SJCRH30 (cell line): ENCODE data around the gene EYA2. TPM values are rescaled to one million over a fixed set of nuclear protein-coding genes. Genes with fewer than 3 reads are reported as not detected.

Experiments
- DNase-seq, 2 experiments: peaks; one replicate each; pipeline ENCODE4 v3.0.0-alpha.2; 2015 to 2020
- H3K27ac ChIP-seq: fragments of 250-450 bp; sonication (Bioruptor Pico); 2 replicates; pipeline ENCODE4 v1.5.1; 2020; ENCODE audit warnings: mild to moderate bottlenecking, moderate library complexity
- H3K27me3 ChIP-seq: fragments of 250-450 bp; sonication (Bioruptor Pico); 2 replicates; pipeline ENCODE4 v1.5.1; 2020; ENCODE audit warnings: mild to moderate bottlenecking, moderate library complexity
- H3K36me3 ChIP-seq: fragments of 250-450 bp; sonication (Bioruptor Pico); 2 replicates; pipeline ENCODE4 v1.5.1; 2020; ENCODE audit warnings: mild to moderate bottlenecking, moderate library complexity
- H3K4me1 ChIP-seq: fragments of 250-450 bp; sonication (Bioruptor Pico); 2 replicates; pipeline ENCODE4 v1.5.1; 2020; ENCODE audit warnings: mild to moderate bottlenecking, moderate library complexity
- H3K4me3 ChIP-seq: fragments of 250-450 bp; sonication (Bioruptor Pico); 2 replicates; pipeline ENCODE4 v1.5.1; 2020; ENCODE audit warnings: mild to moderate bottlenecking, moderate library complexity
- H3K9me3 ChIP-seq: fragments of 250-450 bp; sonication (Bioruptor Pico); replicated peaks from 2 replicates; pipeline ENCODE4 v1.5.1; 2020; ENCODE audit warnings: mild to moderate bottlenecking, moderate library complexity
- total RNA-seq: library from RNA; depleted of rRNA; stranded (reverse); fragments of >200 nt; shearing (Covaris generic); gene quantifications from 2 replicates; pipeline ENCODE4 v1.2.3, GENCODE V29; 2014

EYA2 gene
- total RNA-seq, 1 experiment from 2014 or later = 63.2 TPM

GRCh38 chr20:47178851-47179250 is 284.2 kb downstream of the EYA2 start:
- no peak for DNase-seq
- H3K27me3 ChIP-seq = no peaks in the 10 kb centered on the region
- no peaks in the 10 kb centered on the region; the same call in 1 of the 2 replicates for H3K9me3 ChIP-seq
- H3K4me3 ChIP-seq = no peak overlapping the region
- peaks cover 30% of the 10 kb centered on the region for H3K36me3 ChIP-seq
- no peak overlapping the region for H3K27ac ChIP-seq
- peaks cover 6% of the 10 kb centered on the region; the same call in 1 of the 2 replicates for H3K4me1 ChIP-seq

DNA sequence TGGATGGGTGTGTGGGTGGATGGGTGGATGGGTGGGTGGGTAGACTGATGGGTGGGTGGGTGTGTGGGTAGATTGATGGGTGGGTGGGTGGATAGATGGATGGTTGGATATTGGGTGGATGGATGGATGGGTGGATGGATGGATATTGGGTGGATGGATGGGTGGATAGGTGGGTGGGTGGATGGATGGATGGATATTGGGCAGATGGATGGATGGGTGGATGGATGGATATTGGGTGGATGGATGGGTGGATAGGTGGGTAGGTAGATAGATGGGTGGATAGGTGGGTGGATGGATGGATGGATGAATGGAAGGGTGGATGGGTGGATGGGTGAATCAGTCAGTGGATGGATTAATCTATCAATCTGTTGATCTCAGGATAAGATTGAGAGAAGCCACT is 284.6 kb downstream of the EYA2 start:
- Histone ChIP-seq H3K27me3 (no peaks in the 10 kb centered on the region), H3K27ac (no peak overlapping the region), H3K4me3 (no peak overlapping the region), H3K9me3 (no peaks in the 10 kb centered on the region; the same call in 1 of the 2 replicates), H3K36me3 (peaks cover 26% of the 10 kb centered on the region), H3K4me1 (peaks cover 6% of the 10 kb centered on the region; the same call in 1 of the 2 replicates)
- no peak for DNase-seq

DNA sequence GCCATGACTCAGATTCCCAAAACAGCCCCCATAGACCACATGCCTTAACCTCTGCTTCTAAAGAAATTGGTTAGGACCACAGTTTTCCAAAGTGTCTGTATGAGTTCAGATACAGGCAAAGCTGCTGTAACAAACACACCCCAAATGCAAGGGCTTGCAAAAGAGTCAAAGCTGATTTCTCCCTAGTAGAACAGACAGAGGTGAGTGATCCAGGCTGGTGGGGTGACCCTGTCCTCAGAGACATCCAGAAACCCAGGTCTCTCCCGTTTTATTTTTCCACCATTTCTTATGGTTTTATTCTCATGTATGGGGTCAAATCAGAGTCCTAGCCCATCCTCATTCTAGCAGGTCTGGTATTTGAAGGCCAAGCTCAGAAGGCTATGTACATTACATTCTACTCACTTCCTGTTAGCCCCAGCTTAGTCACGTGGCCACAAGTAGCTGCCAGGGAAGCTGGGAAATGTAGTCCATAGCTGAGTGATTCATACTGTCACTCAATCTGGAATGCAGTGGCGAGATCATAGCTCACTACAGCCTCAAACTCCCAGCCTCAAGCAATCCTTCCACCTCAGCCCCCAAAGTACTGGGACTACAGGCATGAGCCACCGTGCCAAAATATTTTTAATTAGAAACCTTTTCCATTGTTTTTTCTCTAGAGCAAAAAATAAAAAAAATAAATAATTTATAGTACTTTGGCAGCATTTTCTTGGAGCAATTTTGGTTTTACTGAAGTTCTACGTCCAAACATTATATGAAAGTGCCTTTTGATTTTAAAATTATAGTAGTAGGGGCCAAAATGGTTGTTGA is 286.6 kb downstream of the EYA2 start:
- Histone ChIP-seq H3K9me3 (no peaks in the 10 kb centered on the region; the same call in 1 of the 2 replicates), H3K36me3 (peaks cover 19% of the 10 kb centered on the region)
- peak; percentile 66 to 70 for DNase-seq

GRCh38 chr20:47183367-47183766 is 288.7 kb downstream of the EYA2 start:
- H3K4me3 ChIP-seq = no peak overlapping the region
- peaks cover 27% of the 10 kb centered on the region for H3K36me3 ChIP-seq
- no peaks in the 10 kb centered on the region; the same call in 1 of the 2 replicates for H3K9me3 ChIP-seq
- no peaks in the 10 kb centered on the region for H3K27me3 ChIP-seq
- H3K4me1 ChIP-seq = no peaks in the 10 kb centered on the region
- DNase-seq = no peak
- H3K27ac ChIP-seq = no peak overlapping the region

More for the DNA sequence above, 286.6 kb downstream of the EYA2 start:
- Histone ChIP-seq H3K4me1 (no peaks in the 10 kb centered on the region), H3K27ac (no peak overlapping the region), H3K27me3 (no peaks in the 10 kb centered on the region), H3K4me3 (no peak overlapping the region)

- Histone ChIP-seq H3K27me3 (no peaks in the 10 kb centered on the region), H3K9me3 (no peaks in the 10 kb centered on the region), H3K4me1 (no peaks in the 10 kb centered on the region), H3K4me3 (no peak overlapping the region), H3K36me3 (peaks cover 23% of the 10 kb centered on the region), H3K27ac (no peak overlapping the region)
- DNase-seq = no peak
Measured at GRCh38 chr20:47187450-47188195, 293.0 kb downstream of the EYA2 start.

DNA sequence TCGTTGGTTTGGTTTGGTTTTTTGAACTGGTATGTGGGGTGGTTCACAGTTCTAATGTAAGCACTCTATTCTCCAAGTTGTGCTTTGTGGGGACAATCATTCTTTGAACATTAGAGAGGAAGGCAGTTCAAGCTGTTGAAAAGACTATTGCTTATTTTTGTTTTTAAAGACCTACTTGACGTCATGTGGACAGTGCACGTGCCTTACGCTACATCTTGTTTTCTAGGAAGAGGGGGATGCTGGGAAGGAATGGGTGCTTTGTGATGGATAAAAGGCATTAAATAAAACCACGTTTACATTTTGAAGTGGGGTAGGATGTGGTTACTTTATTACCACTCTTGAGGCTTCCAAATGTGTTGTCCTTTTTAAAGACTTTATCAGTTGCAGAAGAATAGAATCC is 293.9 kb downstream of the EYA2 start:
- Histone ChIP-seq H3K27ac (no peak overlapping the region), H3K4me3 (no peak overlapping the region), H3K9me3 (no peaks in the 10 kb centered on the region), H3K36me3 (peaks cover 23% of the 10 kb centered on the region), H3K4me1 (no peaks in the 10 kb centered on the region), H3K27me3 (no peaks in the 10 kb centered on the region)
- DNase-seq = no peak

- Histone ChIP-seq H3K9me3 (no peaks in the 10 kb centered on the region), H3K27ac (no peak overlapping the region), H3K36me3 (peaks cover 23% of the 10 kb centered on the region), H3K4me1 (no peaks in the 10 kb centered on the region), H3K4me3 (no peak overlapping the region), H3K27me3 (no peaks in the 10 kb centered on the region)
- DNase-seq = no peak
Measured at GRCh38 chr20:47189060-47189459, 294.4 kb downstream of the EYA2 start.

- no peak overlapping the region for H3K27ac ChIP-seq
- H3K27me3 ChIP-seq = no peaks in the 10 kb centered on the region
- H3K36me3 ChIP-seq = peaks cover 21% of the 10 kb centered on the region
- no peak overlapping the region for H3K4me3 ChIP-seq
- no peaks in the 10 kb centered on the region for H3K4me1 ChIP-seq
- DNase-seq = no peak
- H3K9me3 ChIP-seq = no peaks in the 10 kb centered on the region
Measured at GRCh38 chr20:47191074-47191673, 296.5 kb downstream of the EYA2 start.

DNA sequence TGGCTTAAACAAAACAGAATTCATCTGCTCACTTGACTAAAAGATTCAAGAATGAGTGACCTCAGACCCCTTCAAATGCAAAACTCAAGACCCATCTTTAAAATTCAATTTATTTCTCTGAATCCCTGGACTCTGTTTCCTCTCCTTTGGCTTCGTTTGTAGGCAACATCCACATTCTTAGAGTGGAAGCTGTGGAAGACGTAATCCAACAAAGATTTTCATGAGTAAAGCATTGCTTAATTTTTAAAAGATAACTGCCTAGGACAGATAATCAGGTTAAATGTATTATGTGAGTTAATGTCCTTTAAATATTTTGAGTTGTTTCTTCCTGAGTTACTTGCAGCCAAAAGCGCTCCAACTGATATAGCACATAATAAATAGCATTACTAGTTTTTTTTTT is 297.3 kb downstream of the EYA2 start:
- H3K27ac ChIP-seq = no peak overlapping the region
- DNase-seq = no peak
- H3K4me1 ChIP-seq = no peaks in the 10 kb centered on the region
- no peaks in the 10 kb centered on the region for H3K9me3 ChIP-seq
- no peak overlapping the region for H3K4me3 ChIP-seq
- H3K36me3 ChIP-seq = peaks cover 15% of the 10 kb centered on the region
- H3K27me3 ChIP-seq = no peaks in the 10 kb centered on the region

DNA sequence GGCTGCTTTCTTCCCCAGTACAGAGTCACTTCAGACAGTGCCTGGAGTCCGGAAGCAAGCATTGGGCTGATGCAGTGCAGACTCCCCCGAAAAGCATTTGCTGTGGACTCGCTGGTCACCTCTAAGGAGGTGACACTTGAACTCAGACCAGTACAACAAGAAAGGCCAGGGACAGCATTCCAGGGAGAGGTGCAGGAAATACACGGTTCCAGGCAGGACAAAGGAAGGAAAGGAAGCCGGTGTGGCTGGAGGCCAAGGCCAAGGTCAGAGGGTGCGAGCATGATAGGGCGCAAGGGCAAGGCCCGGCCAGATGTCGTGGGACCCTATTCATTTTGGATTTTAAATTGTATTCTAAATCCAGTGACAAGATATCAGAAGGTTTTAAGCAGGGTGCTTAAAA is 300.9 kb downstream of the EYA2 start:
- Histone ChIP-seq H3K4me1 (no peaks in the 10 kb centered on the region), H3K27me3 (no peaks in the 10 kb centered on the region), H3K4me3 (no peak overlapping the region), H3K27ac (no peak overlapping the region), H3K36me3 (0 out of 2 replicates have a peak, but pooled peaks cover 2% of the 10 kb centered on the region), H3K9me3 (no peaks in the 10 kb centered on the region)
- no peak for DNase-seq

DNA sequence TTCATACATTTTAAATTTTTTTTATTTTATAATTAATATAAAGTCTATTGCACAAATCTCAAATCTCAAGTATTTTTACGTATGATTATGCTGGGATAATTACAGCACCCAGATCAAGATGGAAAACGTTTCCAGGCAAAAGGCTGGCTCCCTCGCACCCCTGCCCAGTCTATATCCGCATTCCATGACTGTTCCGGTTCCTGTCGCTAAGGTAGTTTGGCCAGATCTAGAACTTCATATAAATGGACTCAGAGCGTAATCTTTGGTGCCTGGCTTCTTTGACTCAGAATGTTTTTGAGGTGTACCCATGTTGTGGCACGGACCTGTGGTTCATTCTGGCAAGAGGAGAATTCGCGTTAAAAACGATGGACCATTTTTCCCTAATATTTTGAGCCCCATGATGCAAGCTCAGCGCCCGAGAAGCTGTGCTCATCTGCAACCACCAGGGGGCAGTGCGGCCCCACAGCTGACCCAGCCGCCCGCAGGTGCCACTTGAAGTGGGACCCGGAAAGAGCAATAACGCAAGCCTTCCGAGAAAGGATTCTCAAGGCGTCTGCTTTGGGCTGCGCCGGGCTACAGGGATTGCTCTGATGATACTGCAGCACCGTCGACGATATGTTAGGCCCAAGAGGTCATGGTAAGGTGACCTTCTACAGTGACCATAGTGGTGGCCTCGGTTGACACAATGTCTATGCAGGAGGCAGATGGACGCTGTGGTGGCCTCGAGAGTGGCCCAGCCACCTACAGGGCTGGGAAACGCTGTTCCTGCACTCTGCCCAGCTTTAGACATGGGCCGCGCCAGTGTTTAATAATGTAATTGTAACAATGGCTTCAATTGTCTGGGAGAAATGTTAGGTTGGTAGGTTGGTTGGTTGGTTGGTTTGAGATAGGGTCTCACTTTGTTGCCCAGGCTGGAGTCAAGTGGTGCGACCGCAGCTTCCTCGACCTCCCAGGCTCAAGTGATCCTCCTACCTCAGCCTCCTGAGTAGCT is 301.7 kb downstream of the EYA2 start:
- Histone ChIP-seq H3K4me3 (no peak overlapping the region), H3K9me3 (no peaks in the 10 kb centered on the region), H3K27ac (no peak overlapping the region), H3K4me1 (no peaks in the 10 kb centered on the region), H3K36me3 (0 out of 2 replicates have a peak, but pooled peaks cover 2% of the 10 kb centered on the region), H3K27me3 (no peaks in the 10 kb centered on the region)
- DNase-seq = peak; percentile 71 to 83

- Histone ChIP-seq H3K27ac (no peak overlapping the region), H3K27me3 (no peaks in the 10 kb centered on the region), H3K9me3 (no peaks in the 10 kb centered on the region), H3K36me3 (no peaks in the 10 kb centered on the region), H3K4me3 (no peak overlapping the region), H3K4me1 (no peaks in the 10 kb centered on the region)
- no peak for DNase-seq
Measured at GRCh38 chr20:47198254-47198671, 303.6 kb downstream of the EYA2 start.

DNA sequence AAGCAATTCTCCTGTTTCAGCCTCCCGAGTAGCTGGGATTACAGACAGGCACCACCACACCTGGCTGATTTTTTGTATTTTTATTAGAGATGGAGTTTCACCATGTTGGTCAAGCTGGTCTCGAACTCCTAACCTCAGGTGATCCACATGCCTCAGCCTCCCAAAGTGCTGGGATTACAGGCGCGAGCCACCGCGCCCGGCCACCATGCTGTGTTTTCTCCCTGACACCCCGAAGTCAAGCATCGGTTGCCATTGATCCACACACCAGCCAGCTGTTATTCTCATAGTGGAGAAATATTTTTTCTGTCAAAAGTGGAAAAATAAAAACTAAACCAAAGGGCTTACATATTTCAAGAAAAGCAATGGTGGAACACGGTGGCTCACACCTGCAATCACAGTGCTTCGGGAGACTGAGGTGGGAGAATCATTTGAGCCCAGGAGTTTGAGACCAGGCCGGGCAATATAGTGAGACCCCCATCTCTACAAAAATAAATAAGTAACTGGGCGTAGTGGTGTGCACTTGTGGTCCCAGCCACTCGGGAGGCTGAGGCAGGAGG is 304.4 kb downstream of the EYA2 start:
- DNase-seq = no peak
- Histone ChIP-seq H3K9me3 (no peaks in the 10 kb centered on the region), H3K27ac (no peak overlapping the region), H3K4me1 (no peaks in the 10 kb centered on the region), H3K4me3 (no peak overlapping the region), H3K36me3 (no peaks in the 10 kb centered on the region), H3K27me3 (no peaks in the 10 kb centered on the region)
